Hematopoietic multipotent progenitor cell treated with erythropoietin and hydrocortisone succinate and interleukin-3 and kit ligand, for 17 days (in vitro differentiated cells): ENCODE results near the gene C5orf58.

Experiments
- DNase-seq: peaks from one replicate; pipeline ENCODE4 v3.0.0-alpha.2; 2015; ENCODE audit warnings: low spot score

The C5orf58 gene

GRCh38 chr5:170283296-170283695 lies 50.5 kb downstream of the C5orf58 start:
- no peak for DNase-seq

- no peak for DNase-seq
These were observed 51.4 kb downstream of the C5orf58 start for GRCh38 chr5:170284231-170284630.

DNA sequence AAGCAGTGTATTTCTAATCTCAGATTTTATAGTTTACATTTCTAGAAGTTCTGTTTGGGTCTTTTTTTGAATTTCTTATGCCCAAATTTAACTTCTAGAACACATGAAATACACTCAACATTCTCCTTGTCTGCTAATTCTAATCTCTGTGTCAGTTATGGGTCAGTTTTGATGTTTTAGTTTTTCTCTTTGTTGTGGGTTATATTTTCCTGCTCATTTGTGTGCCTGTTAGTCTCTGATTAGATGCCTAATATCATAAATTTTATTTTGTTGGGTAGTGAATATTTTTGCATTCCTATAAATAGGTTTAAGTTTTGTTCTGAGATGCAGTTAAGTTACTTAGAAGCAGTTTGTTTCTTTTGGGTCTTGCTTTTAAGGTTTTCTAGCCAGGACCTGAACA lies 52.4 kb downstream of the C5orf58 start:
- no peak for DNase-seq

DNA sequence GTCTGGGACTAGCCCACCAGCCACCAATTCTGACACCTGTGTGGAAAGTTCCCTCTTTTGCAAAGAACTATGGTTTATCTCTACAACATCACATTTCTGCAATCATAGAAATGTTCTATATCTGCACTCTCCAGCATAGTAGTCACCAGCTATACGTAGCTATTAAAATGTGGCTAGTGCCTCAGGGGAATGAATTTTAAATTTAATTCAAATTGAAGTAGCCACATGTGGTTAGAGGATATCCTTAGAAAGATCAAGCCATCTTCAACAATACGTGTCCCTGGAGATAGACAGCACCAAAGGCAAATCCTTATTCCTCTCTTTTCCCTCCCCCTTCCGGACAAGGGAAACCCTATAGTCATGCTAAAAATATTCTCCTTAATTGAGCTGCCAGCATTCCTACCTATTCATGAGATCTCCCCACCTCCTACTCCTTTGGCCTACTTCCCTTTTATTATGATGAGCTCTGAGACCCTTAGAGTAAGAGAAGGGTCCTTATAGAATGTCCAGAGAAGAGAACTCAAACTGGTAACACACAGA lies 53.7 kb downstream of the C5orf58 start:
- no peak for DNase-seq

- DNase-seq: no peak
These were observed 54.7 kb downstream of the C5orf58 start for GRCh38 chr5:170287532-170287931.

DNA sequence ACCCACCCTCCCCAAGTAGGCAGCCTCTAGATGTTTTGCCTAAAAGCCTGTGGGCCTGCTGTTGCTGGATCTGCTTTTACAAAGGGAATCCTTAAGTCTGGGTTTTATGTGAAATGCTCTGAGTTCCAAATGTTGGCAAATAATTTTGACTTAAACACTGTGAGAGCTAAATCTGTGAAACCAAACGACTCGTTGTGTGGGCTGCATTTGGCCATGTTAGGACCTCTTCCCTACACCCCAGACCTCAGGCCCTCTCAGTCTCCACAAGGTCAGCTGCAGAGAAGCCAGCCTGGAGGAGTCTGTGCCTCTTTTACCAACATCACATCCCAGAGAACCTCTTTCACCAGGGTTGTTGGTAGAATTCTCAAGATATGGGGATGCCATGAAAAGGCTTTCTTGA lies 55.4 kb downstream of the C5orf58 start:
- no peak for DNase-seq

GRCh38 chr5:170288551-170288950 lies 55.8 kb downstream of the C5orf58 start:
- no peak for DNase-seq

GRCh38 chr5:170289121-170289520 lies 56.3 kb downstream of the C5orf58 start:
- DNase-seq: no peak

- DNase-seq: no peak
These were observed 57.0 kb downstream of the C5orf58 start for GRCh38 chr5:170289764-170290163.

- no peak for DNase-seq
These were observed 57.7 kb downstream of the C5orf58 start for GRCh38 chr5:170290498-170290897.

GRCh38 chr5:170292179-170293104 lies 59.7 kb downstream of the C5orf58 start:
- DNase-seq: no peak

- DNase-seq: no peak
These were observed 60.5 kb downstream of the C5orf58 start for GRCh38 chr5:170293273-170293672.

- no peak for DNase-seq
These were observed 61.3 kb downstream of the C5orf58 start for GRCh38 chr5:170294057-170294456.

DNA sequence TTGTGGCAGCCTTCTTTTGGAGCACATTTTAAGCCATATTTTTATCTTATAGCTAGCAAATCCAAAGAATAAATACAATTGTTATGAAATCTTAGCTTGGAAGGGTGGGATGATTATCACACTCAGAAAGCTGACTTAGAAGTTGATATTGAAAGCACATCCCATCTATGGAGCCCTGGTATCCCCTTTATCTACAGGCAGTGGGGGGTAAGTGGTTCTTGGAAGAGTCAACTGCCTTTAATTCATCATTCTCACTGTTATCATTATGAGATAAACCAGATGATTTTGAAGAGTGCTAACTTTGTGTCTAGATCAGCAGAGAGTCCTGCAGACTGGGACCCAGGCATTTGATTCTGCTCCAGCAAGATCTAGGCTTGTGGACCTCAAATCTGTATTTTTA lies 61.8 kb downstream of the C5orf58 start:
- no peak for DNase-seq
